Stimulated activated CD4-positive, alpha-beta T cell treated with anti-CD3 and anti-CD28 coated beads, Interleukin-2, amount 100 ng/mL, for 24 hours (primary cell): ENCODE data around the gene LRP1-AS.

ENCODE experiments used
- DNase-seq, 2 donors: peaks; one replicate each; pipeline ENCODE4 v3.0.0-alpha.2; 2020

The LRP1-AS gene

DNA sequence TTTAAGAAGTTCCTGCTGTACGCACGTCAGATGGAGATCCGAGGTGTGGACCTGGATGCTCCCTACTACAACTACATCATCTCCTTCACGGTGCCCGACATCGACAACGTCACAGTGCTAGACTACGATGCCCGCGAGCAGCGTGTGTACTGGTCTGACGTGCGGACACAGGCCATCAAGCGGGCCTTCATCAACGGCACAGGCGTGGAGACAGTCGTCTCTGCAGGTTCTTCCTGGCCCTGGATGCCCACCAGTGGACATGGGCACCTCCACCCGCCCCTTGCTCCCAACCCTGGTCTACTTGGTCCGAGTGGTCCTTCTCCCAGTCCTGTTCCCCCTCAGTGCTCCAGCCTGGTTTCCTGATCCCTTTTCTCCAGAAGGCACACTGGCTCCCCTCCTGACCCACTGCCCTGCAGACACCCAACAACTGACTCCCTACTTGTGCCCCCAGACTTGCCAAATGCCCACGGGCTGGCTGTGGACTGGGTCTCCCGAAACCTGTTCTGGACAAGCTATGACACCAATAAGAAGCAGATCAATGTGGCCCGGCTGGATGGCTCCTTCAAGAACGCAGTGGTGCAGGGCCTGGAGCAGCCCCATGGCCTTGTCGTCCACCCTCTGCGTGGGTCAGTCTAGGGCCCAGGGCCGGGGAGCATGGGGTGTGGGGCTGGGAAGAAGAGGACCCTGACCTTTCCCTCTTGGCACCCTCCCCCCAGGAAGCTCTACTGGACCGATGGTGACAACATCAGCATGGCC is 32.1 kb upstream of the LRP1-AS start:
- DNase-seq = no peak

DNA sequence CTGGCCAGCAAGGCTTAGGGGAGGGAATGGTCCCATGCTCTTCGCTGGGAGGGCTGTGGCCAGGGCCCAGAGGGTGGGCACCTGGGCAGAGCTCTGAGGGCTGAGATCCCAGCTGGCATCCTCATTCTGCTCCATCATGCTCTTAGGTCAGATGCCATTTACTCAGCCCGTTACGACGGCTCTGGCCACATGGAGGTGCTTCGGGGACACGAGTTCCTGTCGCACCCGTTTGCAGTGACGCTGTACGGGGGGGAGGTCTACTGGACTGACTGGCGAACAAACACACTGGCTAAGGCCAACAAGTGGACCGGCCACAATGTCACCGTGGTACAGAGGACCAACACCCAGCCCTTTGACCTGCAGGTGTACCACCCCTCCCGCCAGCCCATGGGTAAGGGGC is 30.8 kb upstream of the LRP1-AS start:
- DNase-seq = no peak

DNA sequence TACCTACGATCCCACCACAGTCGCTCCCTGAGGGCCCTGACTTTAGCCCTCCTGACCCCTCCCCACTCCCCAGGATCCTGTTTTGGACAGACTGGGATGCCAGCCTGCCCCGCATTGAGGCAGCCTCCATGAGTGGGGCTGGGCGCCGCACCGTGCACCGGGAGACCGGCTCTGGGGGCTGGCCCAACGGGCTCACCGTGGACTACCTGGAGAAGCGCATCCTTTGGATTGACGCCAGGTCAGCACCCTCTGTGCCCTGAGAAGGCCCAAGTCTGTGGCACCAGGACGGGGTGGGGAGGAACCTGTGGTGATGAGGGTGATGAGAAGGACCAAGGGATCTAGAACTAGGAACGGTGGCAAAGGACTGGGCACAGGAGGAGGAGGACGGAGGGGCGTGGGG is 29.9 kb upstream of the LRP1-AS start:
- no peak for DNase-seq

DNA sequence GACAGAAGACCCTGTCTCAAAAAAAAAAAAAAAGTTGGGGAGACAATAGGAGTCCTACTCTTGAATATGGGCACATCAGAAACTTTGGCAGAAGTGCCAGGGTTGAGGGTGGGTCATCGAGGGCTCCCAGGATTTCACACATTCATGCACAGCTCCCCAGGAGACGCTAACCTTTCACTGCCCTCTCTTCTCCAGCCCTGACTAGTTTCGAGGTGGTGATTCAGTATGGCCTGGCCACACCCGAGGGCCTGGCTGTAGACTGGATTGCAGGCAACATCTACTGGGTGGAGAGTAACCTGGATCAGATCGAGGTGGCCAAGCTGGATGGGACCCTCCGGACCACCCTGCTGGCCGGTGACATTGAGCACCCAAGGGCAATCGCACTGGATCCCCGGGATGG is 29.4 kb upstream of the LRP1-AS start:
- DNase-seq = no peak

DNA sequence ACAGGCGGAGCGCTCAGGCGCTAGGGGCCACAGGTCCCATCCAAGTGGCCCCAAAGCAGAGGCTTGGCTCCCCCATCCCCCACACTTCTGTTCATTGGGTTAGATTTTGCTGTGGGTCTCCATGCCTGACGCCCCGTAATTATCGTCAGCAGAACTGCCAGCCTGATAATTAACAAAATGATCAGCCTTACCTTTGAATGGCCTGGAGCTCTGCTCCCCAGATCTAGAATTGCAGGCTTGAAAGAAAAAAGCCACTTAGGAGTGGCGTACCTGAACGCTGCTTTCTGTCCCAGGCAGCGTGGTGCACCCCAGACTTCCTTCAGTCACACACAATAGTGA is 28.7 kb upstream of the LRP1-AS start:
- no peak for DNase-seq

DNA sequence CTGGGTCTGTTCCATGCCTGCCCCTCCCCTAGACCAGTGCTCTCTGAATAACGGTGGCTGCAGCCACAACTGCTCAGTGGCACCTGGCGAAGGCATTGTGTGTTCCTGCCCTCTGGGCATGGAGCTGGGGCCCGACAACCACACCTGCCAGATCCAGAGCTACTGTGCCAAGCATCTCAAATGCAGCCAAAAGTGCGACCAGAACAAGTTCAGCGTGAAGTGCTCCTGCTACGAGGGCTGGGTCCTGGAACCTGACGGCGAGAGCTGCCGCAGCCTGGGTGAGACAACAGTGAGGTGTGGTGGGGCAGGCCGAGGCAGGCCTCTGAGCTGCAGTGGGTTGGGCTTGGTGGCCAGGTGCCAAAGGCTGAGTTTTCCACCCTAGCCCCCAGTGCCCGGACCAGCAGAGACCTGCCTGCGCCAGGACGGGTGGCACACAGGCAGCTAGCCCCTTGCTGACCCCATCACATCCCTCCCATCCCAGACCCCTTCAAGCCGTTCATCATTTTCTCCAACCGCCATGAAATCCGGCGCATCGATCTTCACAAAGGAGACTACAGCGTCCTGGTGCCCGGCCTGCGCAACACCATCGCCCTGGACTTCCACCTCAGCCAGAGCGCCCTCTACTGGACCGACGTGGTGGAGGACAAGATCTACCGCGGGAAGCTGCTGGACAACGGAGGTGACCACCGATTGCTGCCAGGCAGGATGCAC is 28.2 kb upstream of the LRP1-AS start:
- DNase-seq = peak; percentile 53 to 73

DNA sequence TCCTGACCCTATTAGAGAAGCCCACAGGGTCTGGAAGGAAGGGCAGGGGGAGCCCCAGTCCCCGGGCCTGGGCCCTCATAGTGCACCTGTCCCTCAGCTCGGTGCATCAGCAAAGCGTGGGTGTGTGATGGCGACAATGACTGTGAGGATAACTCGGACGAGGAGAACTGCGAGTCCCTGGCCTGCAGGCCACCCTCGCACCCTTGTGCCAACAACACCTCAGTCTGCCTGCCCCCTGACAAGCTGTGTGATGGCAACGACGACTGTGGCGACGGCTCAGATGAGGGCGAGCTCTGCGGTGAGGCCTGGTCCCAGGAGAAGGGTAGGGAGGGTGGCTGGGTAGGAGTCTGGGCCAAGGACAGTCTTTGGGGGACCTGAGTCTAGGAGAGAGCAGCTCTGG is 26.3 kb upstream of the LRP1-AS start:
- no peak for DNase-seq

DNA sequence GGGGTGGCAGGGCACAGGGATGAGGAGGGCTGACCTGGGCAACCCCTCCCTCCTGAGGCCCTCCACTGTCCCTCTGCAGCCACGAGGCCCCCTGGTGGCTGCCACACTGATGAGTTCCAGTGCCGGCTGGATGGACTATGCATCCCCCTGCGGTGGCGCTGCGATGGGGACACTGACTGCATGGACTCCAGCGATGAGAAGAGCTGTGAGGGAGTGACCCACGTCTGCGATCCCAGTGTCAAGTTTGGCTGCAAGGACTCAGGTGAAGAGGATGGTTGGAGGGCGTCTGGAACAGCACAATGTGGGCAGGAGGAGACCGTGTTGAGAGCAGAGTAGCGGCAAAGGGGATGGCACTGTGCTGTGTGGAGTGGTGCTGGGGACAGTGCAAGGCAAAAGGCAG is 25.7 kb upstream of the LRP1-AS start:
- peak; percentile 35 to 45 for DNase-seq

DNA sequence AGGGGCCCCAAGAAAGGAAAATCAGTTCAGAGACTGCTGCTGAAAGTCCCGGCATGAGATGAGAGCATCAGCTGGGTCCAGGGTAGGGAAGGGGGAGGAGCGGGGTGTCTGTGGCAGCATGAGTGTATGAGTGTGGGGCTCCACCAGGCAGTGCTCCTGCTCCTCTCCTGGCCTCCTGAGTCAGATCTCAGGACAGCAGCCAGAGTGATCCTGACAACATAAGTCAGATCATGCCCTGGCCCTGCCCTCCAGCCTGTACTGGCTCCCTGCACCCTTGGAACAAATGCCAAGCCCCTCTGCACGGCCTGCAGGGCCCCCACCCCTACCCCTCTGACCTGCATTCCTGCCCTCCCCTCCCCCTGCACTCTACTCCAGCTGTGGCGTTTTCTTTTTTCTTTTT is 24.2 kb upstream of the LRP1-AS start:
- DNase-seq = no peak

DNA sequence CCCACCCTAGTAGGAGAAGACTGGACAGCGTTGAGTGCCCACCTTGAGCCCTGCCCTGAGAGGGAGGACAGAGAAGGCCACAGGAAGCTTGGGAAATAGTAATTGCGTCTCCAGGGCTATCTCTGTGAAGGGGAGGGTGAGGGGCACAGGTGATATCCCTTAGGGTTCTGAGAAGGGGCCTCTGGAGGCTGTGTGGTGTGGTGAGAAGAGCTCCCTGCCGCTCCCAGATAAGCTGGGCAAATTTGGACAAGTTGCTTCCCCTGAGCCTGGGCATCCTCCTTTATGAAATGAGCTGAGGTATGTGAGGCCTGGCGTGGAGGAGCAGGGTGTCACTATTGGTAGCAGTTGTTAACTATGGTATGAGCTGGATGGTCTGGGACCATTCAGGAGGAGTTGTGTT is 23.5 kb upstream of the LRP1-AS start:
- no peak for DNase-seq

DNA sequence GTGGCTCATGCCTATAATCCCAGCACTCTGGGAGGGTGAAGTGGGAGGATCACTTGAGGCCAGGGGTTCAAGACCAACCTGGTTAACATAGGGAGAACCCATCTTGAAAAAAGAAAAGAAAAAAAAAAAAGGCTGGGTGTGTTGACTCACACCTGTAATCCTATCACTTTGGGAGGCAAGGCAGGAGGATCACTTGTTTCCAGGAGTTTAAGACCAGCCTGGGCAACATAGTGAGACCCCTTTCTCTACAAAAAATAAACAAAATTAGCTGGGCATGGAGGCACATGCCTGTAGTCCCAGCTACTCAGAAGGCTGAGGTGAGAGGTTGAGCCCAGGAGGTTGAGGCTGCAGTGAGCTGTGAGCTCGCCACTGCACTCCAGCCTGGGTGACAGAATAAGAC is 23.0 kb upstream of the LRP1-AS start:
- no peak for DNase-seq

DNA sequence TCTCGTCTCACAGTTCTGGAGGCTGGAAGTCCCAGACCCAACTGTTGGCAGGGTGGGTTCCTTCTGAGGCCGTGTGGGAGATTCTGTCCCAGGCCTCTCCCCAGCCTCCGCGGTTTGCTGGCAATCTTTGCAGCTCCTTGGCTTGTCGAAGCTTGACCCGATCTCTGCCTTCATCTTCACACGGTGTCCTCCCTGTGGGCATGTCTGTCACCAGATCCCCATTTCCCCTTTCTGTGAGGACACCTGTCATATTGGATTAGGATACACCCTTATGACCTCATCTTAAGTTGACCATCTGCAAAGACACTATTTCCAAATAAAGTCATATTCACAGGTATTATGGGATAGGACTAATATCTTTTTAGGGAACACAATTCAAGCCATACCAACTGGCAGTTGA is 22.6 kb upstream of the LRP1-AS start:
- DNase-seq = no peak

DNA sequence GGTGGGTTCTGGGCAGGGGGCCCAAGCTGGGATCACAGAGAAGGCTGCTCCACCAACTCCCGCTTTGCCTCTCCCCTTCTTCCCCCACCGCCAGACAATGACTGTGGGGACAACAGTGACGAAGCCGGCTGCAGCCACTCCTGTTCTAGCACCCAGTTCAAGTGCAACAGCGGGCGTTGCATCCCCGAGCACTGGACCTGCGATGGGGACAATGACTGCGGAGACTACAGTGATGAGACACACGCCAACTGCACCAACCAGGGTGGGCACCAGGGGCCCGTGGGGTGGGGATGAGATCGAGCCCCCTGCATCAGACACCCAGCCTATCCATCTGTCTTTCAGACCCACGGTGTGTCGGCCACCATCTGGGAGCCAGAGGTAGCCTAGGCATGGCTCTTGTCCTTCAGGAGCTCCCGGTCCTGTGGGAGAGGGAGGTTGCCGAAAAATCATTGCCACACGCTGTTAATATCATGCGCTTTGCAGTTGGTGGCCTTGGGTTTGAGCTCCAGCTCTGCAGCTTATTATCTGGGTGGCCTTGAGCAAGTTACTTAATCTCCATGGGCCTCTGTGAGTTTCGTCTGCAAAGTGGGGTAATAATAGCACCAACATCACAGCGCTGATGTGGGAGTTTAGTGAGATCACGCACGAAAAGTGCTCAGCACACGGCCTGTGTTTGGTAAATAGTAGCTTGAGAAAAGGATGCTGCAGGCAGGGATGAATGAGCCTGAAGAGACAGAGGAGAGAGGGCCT is 21.8 kb upstream of the LRP1-AS start:
- no peak for DNase-seq

DNA sequence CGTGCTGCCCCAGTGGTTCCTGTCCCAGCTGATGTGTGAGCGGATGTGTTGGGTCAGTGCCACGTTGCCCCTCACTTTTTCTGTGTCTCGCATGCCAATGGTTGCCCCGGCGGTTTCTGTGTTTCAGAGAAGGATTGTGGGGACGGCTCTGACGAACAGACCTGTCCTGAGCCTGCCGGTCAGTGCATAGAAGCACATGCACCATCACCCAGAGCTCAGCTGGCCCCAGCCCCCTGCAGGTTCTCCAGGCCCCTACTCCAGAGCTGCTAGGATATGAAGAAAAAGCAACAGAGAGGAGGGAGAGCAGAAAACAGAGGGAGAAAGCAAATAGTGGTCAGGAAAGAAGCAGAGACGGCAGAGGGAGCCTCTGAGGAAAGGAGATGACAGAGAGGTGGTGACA is 20.6 kb upstream of the LRP1-AS start:
- DNase-seq = no peak

DNA sequence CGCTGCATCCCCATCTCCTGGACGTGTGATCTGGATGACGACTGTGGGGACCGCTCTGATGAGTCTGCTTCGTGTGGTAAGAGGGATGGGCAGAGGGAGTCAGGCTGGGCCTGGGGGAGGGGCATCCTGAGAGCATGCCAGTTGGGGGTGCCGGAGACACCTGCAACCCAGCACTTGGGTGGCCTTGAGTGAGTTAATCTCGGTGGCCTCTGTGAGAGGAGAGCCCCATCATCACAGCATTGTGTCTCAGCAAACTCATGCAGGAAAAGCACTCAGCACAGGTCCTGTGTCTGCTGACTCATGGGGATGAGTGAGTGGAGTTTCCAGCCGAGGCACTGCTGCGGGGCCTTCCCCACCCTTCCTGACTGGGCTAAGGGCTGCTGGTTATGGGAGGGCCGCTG is 19.6 kb upstream of the LRP1-AS start:
- DNase-seq = peak; percentile 54 to 63

DNA sequence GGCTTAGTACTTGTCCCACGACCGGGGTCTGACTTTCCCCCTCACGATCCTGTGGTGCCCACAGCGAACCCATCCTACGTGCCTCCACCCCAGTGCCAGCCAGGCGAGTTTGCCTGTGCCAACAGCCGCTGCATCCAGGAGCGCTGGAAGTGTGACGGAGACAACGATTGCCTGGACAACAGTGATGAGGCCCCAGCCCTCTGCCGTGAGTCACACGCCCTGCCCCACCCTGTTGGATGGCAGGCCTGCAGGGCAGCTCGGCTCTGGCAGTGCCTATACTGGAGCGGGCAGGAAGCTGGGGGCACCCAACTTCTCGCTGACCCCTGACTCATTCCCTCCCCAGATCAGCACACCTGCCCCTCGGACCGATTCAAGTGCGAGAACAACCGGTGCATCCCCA is 18.3 kb upstream of the LRP1-AS start:
- no peak for DNase-seq

DNA sequence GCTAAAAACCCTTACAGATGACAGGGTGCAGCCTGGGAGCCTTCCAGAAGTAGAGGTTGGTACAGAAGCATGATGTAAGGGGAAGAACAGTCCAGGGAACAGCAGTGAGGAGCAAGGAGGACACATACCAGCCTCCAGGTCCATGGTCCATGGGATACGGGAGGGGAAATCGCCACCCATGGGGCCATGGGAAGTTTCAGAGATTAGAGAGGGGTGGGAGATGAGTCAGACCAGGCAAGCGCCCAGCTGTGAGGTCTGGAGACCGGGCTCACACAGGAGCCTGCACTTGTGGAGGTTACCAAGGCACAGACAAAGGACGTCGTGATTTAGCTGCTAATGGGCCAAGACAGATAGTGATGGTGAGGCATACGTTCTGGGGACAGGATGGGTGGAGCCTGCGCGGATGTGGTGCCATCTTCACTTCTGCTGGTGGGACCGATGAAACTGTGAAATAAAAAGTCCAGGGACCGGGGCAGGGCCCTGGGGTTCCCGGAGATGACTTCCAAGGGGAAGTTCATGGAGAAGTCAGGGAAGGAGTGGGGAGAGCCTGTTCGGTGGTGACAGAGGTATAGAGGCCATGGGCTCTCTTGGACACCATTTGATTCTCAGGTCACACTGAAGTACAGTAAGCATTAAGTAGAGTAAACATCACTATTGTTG is 17.7 kb upstream of the LRP1-AS start:
- DNase-seq = no peak

DNA sequence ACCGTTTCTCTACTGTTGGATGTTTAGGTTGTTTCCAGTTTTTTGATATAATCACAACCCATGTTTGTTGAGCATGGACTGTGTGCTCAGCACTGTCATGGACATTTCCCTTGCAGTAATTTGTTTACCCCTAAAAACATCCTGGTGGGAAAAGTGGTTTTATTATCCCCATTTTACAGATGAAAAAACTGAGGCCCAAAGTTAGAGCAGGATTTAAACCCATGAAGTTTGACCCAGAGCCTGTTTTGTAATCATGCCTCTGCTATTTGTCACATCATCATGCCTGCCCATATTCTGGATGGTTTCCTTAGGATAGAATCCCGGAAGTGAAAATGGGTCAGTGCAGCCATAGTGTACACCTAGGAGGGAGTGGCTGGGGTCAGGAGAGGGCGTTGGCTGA is 17.0 kb upstream of the LRP1-AS start:
- no peak for DNase-seq

DNA sequence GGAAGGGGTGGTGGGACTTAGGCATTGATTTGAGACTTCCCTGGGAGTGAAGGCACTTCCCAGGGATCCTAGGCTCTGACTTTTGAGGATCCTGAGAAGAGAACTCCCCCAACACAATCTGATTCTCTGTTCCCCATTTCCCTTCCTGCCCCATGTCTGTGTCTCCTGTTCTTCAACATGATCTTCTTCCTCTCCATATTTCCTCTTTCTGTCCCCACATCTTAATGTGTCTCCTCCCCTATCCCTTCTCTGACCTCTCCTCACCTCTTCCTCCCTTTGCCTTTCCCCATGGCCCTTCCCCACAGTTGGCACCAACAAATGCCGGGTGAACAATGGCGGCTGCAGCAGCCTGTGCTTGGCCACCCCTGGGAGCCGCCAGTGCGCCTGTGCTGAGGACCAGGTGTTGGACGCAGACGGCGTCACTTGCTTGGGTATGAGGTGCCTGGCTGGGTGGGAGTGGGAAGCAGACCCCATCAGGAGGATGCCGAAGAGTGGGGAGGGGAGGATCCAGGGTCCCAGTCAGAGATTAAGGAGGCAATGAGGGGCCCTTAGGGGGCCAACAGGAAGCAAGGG is 15.2 kb upstream of the LRP1-AS start:
- no peak for DNase-seq

DNA sequence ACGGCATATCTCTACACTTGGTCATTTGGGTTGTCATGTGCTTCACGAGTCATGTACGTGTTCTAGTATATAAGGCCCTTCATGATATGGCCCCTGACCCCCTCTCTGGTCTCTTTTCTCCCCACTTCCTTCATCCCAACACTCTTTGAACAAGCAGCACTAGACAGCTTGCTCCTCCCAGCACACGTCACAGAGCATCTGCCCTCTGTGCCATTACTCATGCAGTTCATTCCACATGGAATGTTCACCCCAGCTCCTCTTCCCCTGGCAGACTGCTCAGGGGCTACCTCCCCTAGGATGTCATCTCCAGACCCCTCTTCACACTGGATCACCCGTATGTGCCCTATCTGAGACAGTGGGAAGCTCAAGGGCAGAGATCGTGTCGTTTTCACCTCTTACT is 14.1 kb upstream of the LRP1-AS start:
- no peak for DNase-seq

DNA sequence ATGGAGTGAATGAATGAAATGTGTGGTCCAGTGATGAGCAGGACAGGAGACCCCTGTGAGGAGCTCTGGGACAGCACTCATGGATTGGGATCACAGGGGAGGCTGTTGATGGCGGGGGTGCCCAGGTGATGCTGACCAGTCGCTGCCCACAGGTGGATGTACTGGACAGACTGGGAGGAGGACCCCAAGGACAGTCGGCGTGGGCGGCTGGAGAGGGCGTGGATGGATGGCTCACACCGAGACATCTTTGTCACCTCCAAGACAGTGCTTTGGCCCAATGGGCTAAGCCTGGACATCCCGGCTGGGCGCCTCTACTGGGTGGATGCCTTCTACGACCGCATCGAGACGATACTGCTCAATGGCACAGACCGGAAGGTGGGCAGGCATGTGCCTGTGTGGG is 13.3 kb upstream of the LRP1-AS start:
- DNase-seq = no peak

DNA sequence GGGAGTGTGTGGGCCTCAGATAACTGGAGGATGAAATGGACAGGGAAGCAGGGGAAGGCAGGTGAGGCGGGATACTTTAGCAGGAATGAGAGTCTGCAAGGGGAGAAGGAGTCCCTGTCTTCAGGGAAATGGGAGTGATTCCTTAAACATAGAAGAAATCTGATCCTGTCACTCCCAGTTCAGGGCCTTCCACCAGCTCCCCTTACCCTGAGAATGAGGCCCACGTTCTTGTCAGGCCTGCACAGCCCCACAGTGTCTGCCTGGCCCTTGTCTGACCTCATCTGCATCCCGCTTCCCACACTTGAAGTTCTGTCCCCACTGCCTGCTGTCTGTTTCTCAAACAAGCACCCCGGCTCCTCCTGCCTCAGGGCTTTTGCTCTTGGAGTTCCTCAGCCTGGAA is 12.6 kb upstream of the LRP1-AS start:
- no peak for DNase-seq

DNA sequence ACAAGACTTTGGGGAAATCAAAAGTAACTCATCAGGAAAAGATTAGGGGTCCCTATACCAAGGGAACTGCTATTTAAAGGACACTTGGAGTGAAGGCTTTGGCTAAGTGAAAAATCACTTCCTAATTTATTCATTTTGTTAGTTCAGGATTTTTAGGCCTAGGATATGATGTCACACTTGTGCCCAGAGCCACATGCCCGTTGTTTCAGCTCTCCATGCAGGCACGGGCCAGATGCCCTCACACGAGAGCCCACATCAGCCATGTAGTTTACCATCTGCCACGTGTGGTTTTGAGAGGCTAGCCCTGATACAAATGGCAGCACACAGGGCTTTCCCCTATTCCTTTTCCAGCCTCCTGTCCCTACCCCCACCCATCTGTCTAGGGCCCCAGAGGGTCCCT is 11.9 kb upstream of the LRP1-AS start:
- DNase-seq = no peak
